HepG2 (cell line): ENCODE data around the gene MAGI1. TPM values are rescaled to one million over a fixed set of nuclear protein-coding genes. Genes with fewer than 3 reads are reported as not detected.

ENCODE experiments used
- ATAC-seq: fragments of 200-7000 bp; cut with Tn5 transposase; 3 replicates; pipeline ENCODE4 v1.9.1; 2020; ENCODE audit warnings: mild to moderate bottlenecking, moderate library complexity
- BruUV-seq: library from RNA; stranded (reverse); fragments of 400-500 nt; replicated peaks from 2 replicates; lab custom pipeline; 2021; lab: Mats Ljungman, UMichigan
- CTCF ChIA-PET: fragments of 300-600 bp; formaldehyde crosslinking; extraction: SDS; loops from one replicate; lab custom pipeline; 2021; ENCODE audit warnings: low total read pairs, inconsistent platforms, low intra/inter-chr PET ratio; lab: Yijun Ruan, JAX
- POLR2A ChIA-PET: fragments of 350-600 bp; sonication (Branson Sonifier 250); formaldehyde crosslinking; loops from one replicate; lab custom pipeline; 2020; ENCODE audit warnings: antibody characterized with exemption, inconsistent platforms; lab: Yijun Ruan, JAX
- DNase-seq: peaks from one replicate; pipeline ENCODE4 v3.0.0-alpha.2; 2015; ENCODE audit warnings: low spot score
- FAIRE-seq: peaks from 3 replicates; lab custom pipeline; 2011; peaks lifted over from hg19 to GRCh38; lab: Jason Lieb, UNC
- H2AFZ ChIP-seq: one replicate; pipeline ENCODE4 v1.6.1; 2011; ENCODE audit warnings: low read length, inconsistent platforms
- H3K27ac ChIP-seq: fragments of 300-600 bp; 3 replicates; pipeline ENCODE4 v1.8.0; 2011; ENCODE audit warnings: mixed run types, mild to moderate bottlenecking, mixed read lengths, low read length, inconsistent platforms; ENCODE audit not compliant: insufficient read depth; ENCODE audit errors: extremely low read length
- H3K27me3 ChIP-seq, 2 experiments: fragments of 200-600 bp in 1 of 2; 2 replicates in 1 of 2; 3 replicates in 1 of 2; pipeline versions ENCODE4 v1.6.0 to v1.8.0; 2011; ENCODE audit warnings: low read length in 2 of 2, mild to moderate bottlenecking in 2 of 2, moderate library complexity in 2 of 2, inconsistent platforms in 1 of 2; ENCODE audit not compliant: insufficient read depth in 2 of 2, control insufficient read depth in 1 of 2
- H3K36me3 ChIP-seq, 2 experiments: fragments of 200-600 bp in 1 of 2; replicated peaks in 1 of 2; 2 replicates in 1 of 2; 3 replicates in 1 of 2; pipeline versions ENCODE4 v1.5.1 to v1.8.0; 2011; ENCODE audit warnings: low read length in 2 of 2, inconsistent platforms in 1 of 2; ENCODE audit not compliant: insufficient read depth in 2 of 2, control insufficient read depth in 1 of 2
- H3K4me1 ChIP-seq: 2 replicates; pipeline ENCODE4 v1.5.1; 2012; ENCODE audit warnings: low read length, inconsistent platforms; ENCODE audit not compliant: insufficient read depth
- H3K4me2 ChIP-seq: 2 replicates; pipeline ENCODE4 v1.6.0; 2011; ENCODE audit warnings: low read depth, low read length, inconsistent platforms
- H3K4me3 ChIP-seq, 3 experiments: fragments of 200-600 bp in 1 of 3; sonication (generic), shearing (Covaris generic) in 1 of 3; replicated peaks in 1 of 3; 2 replicates each; pipeline ENCODE4 v1.5.1; 2011 to 2016; ENCODE audit warnings: low read length in 3 of 3, inconsistent platforms in 2 of 3, low read depth in 2 of 3, mild to moderate bottlenecking in 2 of 3, control low read depth in 1 of 3, mixed read lengths in 1 of 3; ENCODE audit not compliant: insufficient read depth in 1 of 3
- H3K79me2 ChIP-seq: one replicate; pipeline ENCODE4 v1.6.1; 2011; ENCODE audit warnings: low read length, inconsistent platforms; ENCODE audit not compliant: insufficient read depth
- H3K9ac ChIP-seq: 2 replicates; pipeline ENCODE4 v1.6.0; 2011; ENCODE audit warnings: mild to moderate bottlenecking, low read depth, low read length, inconsistent platforms; ENCODE audit not compliant: insufficient read depth
- H3K9me3 ChIP-seq: 2 replicates; pipeline ENCODE4 v1.5.1; 2012; ENCODE audit warnings: mild to moderate bottlenecking, low read length
- H4K20me1 ChIP-seq: 2 replicates; pipeline ENCODE4 v1.6.0; 2011; ENCODE audit warnings: inconsistent platforms, mild to moderate bottlenecking, low read length, moderate library complexity; ENCODE audit not compliant: insufficient read depth
- CBFB ChIP-seq: sonication (generic); formaldehyde crosslinking; IDR thresholded peaks from 2 replicates; pipeline ENCODE4 v1.4.0; 2020; ENCODE audit warnings: missing genetic modification reagents
- CHCHD3 ChIP-seq: sonication (generic); formaldehyde crosslinking; IDR thresholded peaks from 2 replicates; pipeline ENCODE4 v1.8.0; 2022; ENCODE audit warnings: mild to moderate bottlenecking, missing genetic modification reagents, moderate library complexity
- HOXA5 ChIP-seq: sonication (generic); formaldehyde crosslinking; IDR thresholded peaks from 2 replicates; pipeline ENCODE4 v1.4.0; 2020; ENCODE audit warnings: missing genetic modification reagents
- KLF15 ChIP-seq: sonication (generic); formaldehyde crosslinking; IDR thresholded peaks from 2 replicates; pipeline ENCODE4 v1.8.1; 2023; ENCODE audit warnings: borderline replicate concordance, mild to moderate bottlenecking, inconsistent platforms, missing genetic modification reagents, mixed read lengths
- MXD4 ChIP-seq: IDR thresholded peaks from 2 replicates; pipeline ENCODE4 v1.6.1; 2016; ENCODE audit warnings: mild to moderate bottlenecking, missing biosample characterization, missing genetic modification reagents
- NCOR1 ChIP-seq: fragments of 200-600 bp; sonication (generic); IDR thresholded peaks from 2 replicates; pipeline ENCODE4 v1.7.0; 2017; ENCODE audit warnings: antibody characterized with exemption, low read length, borderline replicate concordance
- NFYB ChIP-seq: sonication (generic); formaldehyde crosslinking; IDR thresholded peaks from 2 replicates; pipeline ENCODE4 v1.4.0; 2020; ENCODE audit warnings: missing genetic modification reagents
- TSC22D2 ChIP-seq: sonication (generic); formaldehyde crosslinking; IDR thresholded peaks from 2 replicates; pipeline ENCODE4 v1.5.1; 2020; ENCODE audit warnings: missing genetic modification reagents, mild to moderate bottlenecking, borderline replicate concordance
- ZBTB33 ChIP-seq: sonication (generic); formaldehyde crosslinking; IDR thresholded peaks from 2 replicates; pipeline ENCODE4 v1.4.0; 2020; ENCODE audit warnings: missing genetic modification reagents
- ZNF10 ChIP-seq: sonication (generic); formaldehyde crosslinking; IDR thresholded peaks from 2 replicates; pipeline ENCODE4 v1.4.0; 2020; ENCODE audit warnings: mild to moderate bottlenecking, low read depth, missing genetic modification reagents, borderline replicate concordance
- ZNF276 ChIP-seq: sonication (generic); formaldehyde crosslinking; IDR thresholded peaks from 2 replicates; pipeline ENCODE4 v1.4.0; 2020; ENCODE audit warnings: mild to moderate bottlenecking, low read depth, missing genetic modification reagents
- WGBS: methylation state at CpG from one replicate; pipeline ENCODE4 v1.1.6; 2017; ENCODE audit warnings: low lambda C conversion rate; 5-methylcytosine and 5-hydroxymethylcytosine counted together
- in situ Hi-C: cut with HindIII; loops from 2 replicates; pipeline ENCODE4 v1.10.0; 2017; ENCODE audit warnings: low pct_unique_long_range_greater_than_20kb; ENCODE audit not compliant: extremely low pct_ligation_motif_present
- intact Hi-C: fragments of 100-400 bp; cut with micrococcal nuclease; formaldehyde crosslinking; loops from one replicate; pipeline ENCODE4 v1.10.0; 2022; ENCODE audit not compliant: unreplicated experiment
- polyA plus RNA-seq, 8 experiments: library from polyadenylated mRNA; depleted of rRNA in 3 of 8; stranded (reverse) in 7 of 8; unstranded in 1 of 8; fragments of >200 nt; fragmentation: Illumina TruSeq in 4 of 8; extraction: Trizol in 4 of 8; gene quantifications; 2 replicates each; pipeline versions ENCODE4 v1.2.1 to v1.2.3, GENCODE V29; 2011 to 2016; ENCODE audit warnings: low read depth in 4 of 8, missing spikeins in 1 of 8, mixed read lengths in 1 of 8; ENCODE audit not compliant: insufficient read depth in 1 of 8
- total RNA-seq, 5 experiments: library from RNA; depleted of rRNA; stranded (reverse); fragments of >200 nt; fragmentation: Illumina TruSeq; extraction: Trizol; gene quantifications; 2 replicates each; pipeline ENCODE4 v1.2.3, GENCODE V29; 2016; ENCODE audit warnings: low read depth in 1 of 5
- TF ChIP-seq, protein P1 (sequence below): sonication (generic); formaldehyde crosslinking; IDR thresholded peaks from 2 replicates; pipeline ENCODE4 v1.8.0; 2022; ENCODE audit warnings: low read depth, missing genetic modification reagents

The MAGI1 gene
- total and polyA plus RNA-seq, 2 of the 13 experiments (the other 11 are each of a cell fraction or from before 2014, with no cell fraction given): 22.2 to 26.0 TPM

GRCh38 chr3:66041116-66041515 is 2.4 kb upstream of the MAGI1 start:
- Histone ChIP-seq H3K27me3 (no peaks in the 10 kb centered on the region; a peak in 1 of 5 replicates), H2AFZ (no peak overlapping the region), H3K79me2 (peaks cover 20% of the 10 kb centered on the region), H3K9ac (no peak overlapping the region), H3K9me3 (no peaks in the 10 kb centered on the region), H3K4me1 (peaks cover 33% of the 10 kb centered on the region), H3K4me3 (no peak overlapping the region), H4K20me1 (peaks cover 6% of the 10 kb centered on the region; the same call in 1 of the 2 replicates), H3K27ac (no peak overlapping the region), H3K36me3 (no peaks in the 10 kb centered on the region), H3K4me2 (no peak overlapping the region)
- ChIA-PET POLR2A (no interaction called here), CTCF (no interaction called here)
- WGBS: 44% methylated on average over 1 of the region's 1 CpG
- no TSS peak for BruUV-seq
- ATAC-seq (no peak), FAIRE-seq (no peak), DNase-seq (no peak)
- in situ Hi-C loops (no loop called here), intact Hi-C loops (no loop called here)
- TF ChIP-seq KLF15 (CRISPR knock-in tag) (no peak), HOXA5 (CRISPR knock-in tag) (no peak), ZBTB33 (CRISPR knock-in tag) (no peak), NCOR1 (no peak), CBFB (CRISPR knock-in tag) (no peak), ZNF10 (no peak), MXD4 (CRISPR knock-in tag) (no peak), CHCHD3 (CRISPR knock-in tag) (no peak), NFYB (CRISPR knock-in tag) (no peak), ZNF276 (no peak), TSC22D2 (CRISPR knock-in tag) (no peak)
- TF ChIP-seq, protein P1, sequence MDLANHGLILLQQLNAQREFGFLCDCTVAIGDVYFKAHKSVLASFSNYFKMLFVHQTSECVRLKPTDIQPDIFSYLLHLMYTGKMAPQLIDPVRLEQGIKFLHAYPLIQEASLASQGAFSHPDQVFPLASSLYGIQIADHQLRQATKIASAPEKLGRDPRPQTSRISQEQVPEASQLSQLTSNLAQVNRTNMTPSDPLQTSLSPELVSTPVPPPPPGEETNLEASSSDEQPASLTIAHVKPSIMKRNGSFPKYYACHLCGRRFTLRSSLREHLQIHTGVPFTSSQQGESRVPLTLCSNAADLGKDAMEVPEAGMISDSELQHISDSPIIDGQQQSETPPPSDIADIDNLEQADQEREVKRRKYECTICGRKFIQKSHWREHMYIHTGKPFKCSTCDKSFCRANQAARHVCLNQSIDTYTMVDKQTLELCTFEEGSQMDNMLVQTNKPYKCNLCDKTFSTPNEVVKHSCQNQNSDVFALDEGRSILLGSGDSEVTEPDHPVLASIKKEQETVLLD (CRISPR knock-in tag): no peak
